Measurements from ENCODE around the gene CLNK. TPM values are rescaled to one million over a fixed set of nuclear protein-coding genes. Genes with fewer than 3 reads are reported as not detected.
"Not testable (repeated sequence)": the region's sequence is repeated elsewhere in the genome, so short reads cannot be mapped to it uniquely, and the experiment has no call there.

Gene CLNK
- total and polyA plus RNA-seq, 4 donors: under 0.01 to 0.01 (median under 0.01) TPM; not detected in 1

DNA sequence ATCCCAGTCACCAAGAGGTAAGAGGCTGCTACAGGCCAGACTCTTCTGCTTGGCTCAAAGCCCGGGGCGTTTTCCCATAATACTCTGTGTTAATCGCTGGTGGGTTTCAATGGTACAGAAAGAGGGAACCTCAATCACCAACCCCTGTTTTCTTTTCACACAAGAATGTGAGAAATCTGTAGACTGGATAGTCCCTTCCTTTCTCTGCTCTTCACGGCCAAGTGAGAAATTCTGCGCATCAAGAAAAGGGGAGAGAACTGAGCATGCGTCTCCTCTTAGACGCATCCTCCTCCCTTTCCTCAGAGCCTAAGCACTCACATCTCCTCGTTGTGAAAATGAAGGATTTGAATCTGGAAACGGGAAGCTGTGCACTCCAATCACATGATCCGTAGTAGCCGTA, 64.7 kb downstream of the CLNK start:
- H3K4me1 ChIP-seq (ENCODE audit: control insufficient read depth in 4 of 4, insufficient read depth in 4 of 4, low read length in 3 of 4): no peaks in the 10 kb centered on the region
- TF ChIP-seq JUND (IDR thresholded peaks at IDR 0.05) (no peak), EGR1 (IDR thresholded peaks at IDR 0.05; ENCODE audit: low read depth in 2 of 2) (no peak), RXRA (IDR thresholded peaks at IDR 0.05) (no peak), FOXA1 (IDR thresholded peaks at IDR 0.05) (no peak), SP1 (IDR thresholded peaks at IDR 0.05) (no peak), RAD21 (IDR thresholded peaks at IDR 0.05) (no peak), GABPA (IDR thresholded peaks at IDR 0.05 in 1 of 2, conservative IDR thresholded peaks at IDR 0.05 in 1 of 2) (no peak), HNF4A (conservative IDR thresholded peaks at IDR 0.05) (no peak), YY1 (IDR thresholded peaks at IDR 0.05) (no peak), HNF4G (IDR thresholded peaks at IDR 0.05) (no peak), NR2F2 (IDR thresholded peaks at IDR 0.05) (no peak)
- TF ChIP-seq, protein P1, sequence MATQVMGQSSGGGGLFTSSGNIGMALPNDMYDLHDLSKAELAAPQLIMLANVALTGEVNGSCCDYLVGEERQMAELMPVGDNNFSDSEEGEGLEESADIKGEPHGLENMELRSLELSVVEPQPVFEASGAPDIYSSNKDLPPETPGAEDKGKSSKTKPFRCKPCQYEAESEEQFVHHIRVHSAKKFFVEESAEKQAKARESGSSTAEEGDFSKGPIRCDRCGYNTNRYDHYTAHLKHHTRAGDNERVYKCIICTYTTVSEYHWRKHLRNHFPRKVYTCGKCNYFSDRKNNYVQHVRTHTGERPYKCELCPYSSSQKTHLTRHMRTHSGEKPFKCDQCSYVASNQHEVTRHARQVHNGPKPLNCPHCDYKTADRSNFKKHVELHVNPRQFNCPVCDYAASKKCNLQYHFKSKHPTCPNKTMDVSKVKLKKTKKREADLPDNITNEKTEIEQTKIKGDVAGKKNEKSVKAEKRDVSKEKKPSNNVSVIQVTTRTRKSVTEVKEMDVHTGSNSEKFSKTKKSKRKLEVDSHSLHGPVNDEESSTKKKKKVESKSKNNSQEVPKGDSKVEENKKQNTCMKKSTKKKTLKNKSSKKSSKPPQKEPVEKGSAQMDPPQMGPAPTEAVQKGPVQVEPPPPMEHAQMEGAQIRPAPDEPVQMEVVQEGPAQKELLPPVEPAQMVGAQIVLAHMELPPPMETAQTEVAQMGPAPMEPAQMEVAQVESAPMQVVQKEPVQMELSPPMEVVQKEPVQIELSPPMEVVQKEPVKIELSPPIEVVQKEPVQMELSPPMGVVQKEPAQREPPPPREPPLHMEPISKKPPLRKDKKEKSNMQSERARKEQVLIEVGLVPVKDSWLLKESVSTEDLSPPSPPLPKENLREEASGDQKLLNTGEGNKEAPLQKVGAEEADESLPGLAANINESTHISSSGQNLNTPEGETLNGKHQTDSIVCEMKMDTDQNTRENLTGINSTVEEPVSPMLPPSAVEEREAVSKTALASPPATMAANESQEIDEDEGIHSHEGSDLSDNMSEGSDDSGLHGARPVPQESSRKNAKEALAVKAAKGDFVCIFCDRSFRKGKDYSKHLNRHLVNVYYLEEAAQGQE (IDR thresholded peaks at IDR 0.05): no peak
- TF ChIP-seq, protein P2, sequence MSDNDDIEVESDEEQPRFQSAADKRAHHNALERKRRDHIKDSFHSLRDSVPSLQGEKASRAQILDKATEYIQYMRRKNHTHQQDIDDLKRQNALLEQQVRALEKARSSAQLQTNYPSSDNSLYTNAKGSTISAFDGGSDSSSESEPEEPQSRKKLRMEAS (IDR thresholded peaks at IDR 0.05): no peak
- TF ChIP-seq, protein P3, sequence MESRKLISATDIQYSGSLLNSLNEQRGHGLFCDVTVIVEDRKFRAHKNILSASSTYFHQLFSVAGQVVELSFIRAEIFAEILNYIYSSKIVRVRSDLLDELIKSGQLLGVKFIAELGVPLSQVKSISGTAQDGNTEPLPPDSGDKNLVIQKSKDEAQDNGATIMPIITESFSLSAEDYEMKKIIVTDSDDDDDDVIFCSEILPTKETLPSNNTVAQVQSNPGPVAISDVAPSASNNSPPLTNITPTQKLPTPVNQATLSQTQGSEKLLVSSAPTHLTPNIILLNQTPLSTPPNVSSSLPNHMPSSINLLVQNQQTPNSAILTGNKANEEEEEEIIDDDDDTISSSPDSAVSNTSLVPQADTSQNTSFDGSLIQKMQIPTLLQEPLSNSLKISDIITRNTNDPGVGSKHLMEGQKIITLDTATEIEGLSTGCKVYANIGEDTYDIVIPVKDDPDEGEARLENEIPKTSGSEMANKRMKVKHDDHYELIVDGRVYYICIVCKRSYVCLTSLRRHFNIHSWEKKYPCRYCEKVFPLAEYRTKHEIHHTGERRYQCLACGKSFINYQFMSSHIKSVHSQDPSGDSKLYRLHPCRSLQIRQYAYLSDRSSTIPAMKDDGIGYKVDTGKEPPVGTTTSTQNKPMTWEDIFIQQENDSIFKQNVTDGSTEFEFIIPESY (IDR thresholded peaks at IDR 0.05): no peak
- TF ChIP-seq, protein P4, sequence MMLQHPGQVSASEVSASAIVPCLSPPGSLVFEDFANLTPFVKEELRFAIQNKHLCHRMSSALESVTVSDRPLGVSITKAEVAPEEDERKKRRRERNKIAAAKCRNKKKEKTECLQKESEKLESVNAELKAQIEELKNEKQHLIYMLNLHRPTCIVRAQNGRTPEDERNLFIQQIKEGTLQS (IDR thresholded peaks at IDR 0.05): no peak
- no peaks in the 10 kb centered on the region for H3K27me3 ChIP-seq (ENCODE audit: control insufficient read depth in 4 of 4, insufficient read depth in 4 of 4, low read length in 3 of 4)
- H3K36me3 ChIP-seq (ENCODE audit: control insufficient read depth in 4 of 4, insufficient read depth in 3 of 4, low read depth in 1 of 4, low read length in 3 of 4): no peaks in the 10 kb centered on the region
- H3K27ac ChIP-seq (ENCODE audit: low read depth in 1 of 2, low read length in 2 of 2): no peak overlapping the region
- no peak overlapping the region for H3K9ac ChIP-seq (ENCODE audit: low read depth in 1 of 2, low read length in 2 of 2)
- H3K4me3 ChIP-seq (ENCODE audit: low read depth in 1 of 3, low read length in 3 of 3): no peak overlapping the region
- 89% methylated on average over 11 of the region's 11 CpGs for WGBS
- peaks cover 0 to 2% (median 0%) of the 10 kb centered on the region in 4 donors for H3K9me3 ChIP-seq (ENCODE audit: control insufficient read depth in 4 of 4, low read length in 3 of 4)
- no peak for DNase-seq (ENCODE audit: low spot score)

DNA sequence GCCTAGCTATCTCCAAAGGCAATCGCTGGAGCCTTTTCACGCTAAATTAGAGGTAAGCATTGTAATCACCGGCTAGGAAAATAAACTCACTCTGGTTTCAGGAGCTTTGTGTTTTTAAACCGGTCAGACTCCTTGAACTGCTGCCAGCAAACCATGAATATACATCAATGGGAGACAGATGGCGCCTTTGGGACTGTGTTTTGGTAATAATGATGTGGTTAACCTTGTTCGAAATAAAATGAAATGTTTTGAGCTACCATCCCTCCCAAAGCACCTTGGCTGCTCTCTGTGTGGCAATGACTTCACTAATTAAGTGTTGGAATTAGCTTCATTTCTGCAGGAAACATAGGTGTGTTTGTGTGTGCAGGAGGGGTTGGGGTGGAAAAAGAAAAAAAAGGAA, 65.3 kb downstream of the CLNK start:
- H3K36me3 ChIP-seq (ENCODE audit: control insufficient read depth in 4 of 4, insufficient read depth in 3 of 4, low read depth in 1 of 4, low read length in 3 of 4): no peaks in the 10 kb centered on the region
- peaks cover 0 to 2% (median 0%) of the 10 kb centered on the region in 4 donors for H3K9me3 ChIP-seq (ENCODE audit: control insufficient read depth in 4 of 4, low read length in 3 of 4)
- DNase-seq (ENCODE audit: low spot score): no peak
- no peaks in the 10 kb centered on the region for H3K27me3 ChIP-seq (ENCODE audit: control insufficient read depth in 4 of 4, insufficient read depth in 4 of 4, low read length in 3 of 4)
- no peak for TF ChIP-seq RAD21 (IDR thresholded peaks at IDR 0.05)
- no peak for TF ChIP-seq HNF4G (IDR thresholded peaks at IDR 0.05)
- no peak for TF ChIP-seq FOXA2 (IDR thresholded peaks at IDR 0.05)
- TF ChIP-seq, protein P3 (IDR thresholded peaks at IDR 0.05): no peak
- TF ChIP-seq FOXA1 (IDR thresholded peaks at IDR 0.05): no peak
- TF ChIP-seq, protein P5, sequence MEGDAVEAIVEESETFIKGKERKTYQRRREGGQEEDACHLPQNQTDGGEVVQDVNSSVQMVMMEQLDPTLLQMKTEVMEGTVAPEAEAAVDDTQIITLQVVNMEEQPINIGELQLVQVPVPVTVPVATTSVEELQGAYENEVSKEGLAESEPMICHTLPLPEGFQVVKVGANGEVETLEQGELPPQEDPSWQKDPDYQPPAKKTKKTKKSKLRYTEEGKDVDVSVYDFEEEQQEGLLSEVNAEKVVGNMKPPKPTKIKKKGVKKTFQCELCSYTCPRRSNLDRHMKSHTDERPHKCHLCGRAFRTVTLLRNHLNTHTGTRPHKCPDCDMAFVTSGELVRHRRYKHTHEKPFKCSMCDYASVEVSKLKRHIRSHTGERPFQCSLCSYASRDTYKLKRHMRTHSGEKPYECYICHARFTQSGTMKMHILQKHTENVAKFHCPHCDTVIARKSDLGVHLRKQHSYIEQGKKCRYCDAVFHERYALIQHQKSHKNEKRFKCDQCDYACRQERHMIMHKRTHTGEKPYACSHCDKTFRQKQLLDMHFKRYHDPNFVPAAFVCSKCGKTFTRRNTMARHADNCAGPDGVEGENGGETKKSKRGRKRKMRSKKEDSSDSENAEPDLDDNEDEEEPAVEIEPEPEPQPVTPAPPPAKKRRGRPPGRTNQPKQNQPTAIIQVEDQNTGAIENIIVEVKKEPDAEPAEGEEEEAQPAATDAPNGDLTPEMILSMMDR (IDR thresholded peaks at IDR 0.05; ENCODE audit: low read depth, low read length, missing input control): no peak
- TF ChIP-seq, protein P4 (IDR thresholded peaks at IDR 0.05): no peak
- TF ChIP-seq YY1 (IDR thresholded peaks at IDR 0.05): no peak
- no peak for TF ChIP-seq HNF4A (conservative IDR thresholded peaks at IDR 0.05)
- TF ChIP-seq, protein P2 (IDR thresholded peaks at IDR 0.05): no peak
- 59% methylated on average over 6 of the region's 6 CpGs for WGBS
- no peak overlapping the region for H3K27ac ChIP-seq (ENCODE audit: low read depth in 1 of 2, low read length in 2 of 2)
- no peaks in the 10 kb centered on the region for H3K4me1 ChIP-seq (ENCODE audit: control insufficient read depth in 4 of 4, insufficient read depth in 4 of 4, low read length in 3 of 4)
- H3K9ac ChIP-seq (ENCODE audit: low read depth in 1 of 2, low read length in 2 of 2): no peak overlapping the region
- H3K4me3 ChIP-seq (ENCODE audit: low read depth in 1 of 3, low read length in 3 of 3): no peak overlapping the region

DNA sequence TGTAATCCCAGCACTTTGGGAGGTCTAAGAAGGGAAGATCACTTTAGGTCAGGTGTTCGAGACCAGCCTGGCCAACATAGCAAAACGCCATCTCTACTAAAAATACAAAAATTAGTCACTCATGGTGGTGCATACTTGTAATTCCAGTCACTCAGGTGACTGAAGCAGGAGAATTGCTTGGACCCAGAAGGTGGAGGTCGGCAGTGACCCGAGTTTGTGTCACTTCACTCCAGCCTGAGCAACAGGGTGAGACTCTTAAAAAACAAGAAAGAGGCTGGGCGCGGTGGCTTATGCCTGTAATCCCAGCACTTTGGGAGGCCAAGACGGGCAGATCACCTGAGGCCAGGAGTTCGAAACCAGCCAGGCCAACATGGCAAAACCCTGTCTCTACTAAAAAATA, 69.6 kb downstream of the CLNK start:
- H3K27me3 ChIP-seq (ENCODE audit: control insufficient read depth in 4 of 4, insufficient read depth in 4 of 4, low read length in 3 of 4); H3K9ac ChIP-seq (ENCODE audit: low read depth in 1 of 2, low read length in 2 of 2); H3K9me3 ChIP-seq (ENCODE audit: control insufficient read depth in 4 of 4, low read length in 3 of 4); H3K27ac ChIP-seq (ENCODE audit: low read depth in 1 of 2, low read length in 2 of 2); H3K36me3 ChIP-seq (ENCODE audit: control insufficient read depth in 4 of 4, insufficient read depth in 3 of 4, low read depth in 1 of 4, low read length in 3 of 4); H3K4me1 ChIP-seq (ENCODE audit: control insufficient read depth in 4 of 4, insufficient read depth in 4 of 4, low read length in 3 of 4); DNase-seq (ENCODE audit: low spot score); H3K4me3 ChIP-seq (ENCODE audit: low read depth in 1 of 3, low read length in 3 of 3): not testable (repeated sequence)
- 93% methylated on average over 8 of the region's 8 CpGs for WGBS
